Measurements from ENCODE around the gene EXOC8. TPM values are rescaled to one million over a fixed set of nuclear protein-coding genes. Genes with fewer than 3 reads are reported as not detected.

Gene EXOC8
- total and polyA plus RNA-seq, 2 of the 8 experiments (the other 6 are each of a cell fraction or from before 2014, with no cell fraction given) = 2.0 to 9.8 TPM

DNA sequence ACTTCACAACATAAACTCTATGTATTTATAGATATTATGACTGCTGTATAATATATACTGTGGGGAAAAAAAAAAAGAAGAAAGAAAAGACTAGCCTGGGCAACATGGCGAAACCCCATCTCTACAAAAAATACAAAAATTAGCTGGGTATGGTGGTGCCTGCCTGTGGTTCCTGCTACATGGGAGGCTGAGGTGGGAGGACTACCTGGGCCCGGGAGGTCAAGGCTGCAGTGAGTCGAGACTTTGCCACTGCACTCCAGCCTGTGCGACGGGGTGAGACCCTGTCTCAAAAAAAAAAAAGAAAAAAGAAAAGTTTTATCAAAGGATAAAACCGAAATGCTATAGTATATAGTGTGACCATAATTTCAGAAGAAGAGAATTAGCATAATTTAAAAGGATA is 2.7 kb downstream of the EXOC8 start (continued):
- TF ChIP-seq, protein P1, sequence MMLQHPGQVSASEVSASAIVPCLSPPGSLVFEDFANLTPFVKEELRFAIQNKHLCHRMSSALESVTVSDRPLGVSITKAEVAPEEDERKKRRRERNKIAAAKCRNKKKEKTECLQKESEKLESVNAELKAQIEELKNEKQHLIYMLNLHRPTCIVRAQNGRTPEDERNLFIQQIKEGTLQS (IDR thresholded peaks at IDR 0.05; ENCODE audit: insufficient read depth, low read depth, low read length) = no peak
- TF ChIP-seq BCL11A (IDR thresholded peaks at IDR 0.05; ENCODE audit: low read depth in 2 of 2, low read length in 2 of 2) = no peak
- TF ChIP-seq SIX5 (IDR thresholded peaks at IDR 0.05; ENCODE audit: low read depth, low read length) = no peak
- TF ChIP-seq RFX5 (IDR thresholded peaks at IDR 0.05; ENCODE audit: borderline replicate concordance, low read depth, low read length) = no peak
- TF ChIP-seq SRF (IDR thresholded peaks at IDR 0.05; ENCODE audit: low read depth, low read length) = no peak
- TF ChIP-seq HDAC2 (IDR thresholded peaks at IDR 0.05; ENCODE audit: borderline replicate concordance in 1 of 2, low read depth in 2 of 2, low read length in 2 of 2) = no peak
- TF ChIP-seq, protein P2, sequence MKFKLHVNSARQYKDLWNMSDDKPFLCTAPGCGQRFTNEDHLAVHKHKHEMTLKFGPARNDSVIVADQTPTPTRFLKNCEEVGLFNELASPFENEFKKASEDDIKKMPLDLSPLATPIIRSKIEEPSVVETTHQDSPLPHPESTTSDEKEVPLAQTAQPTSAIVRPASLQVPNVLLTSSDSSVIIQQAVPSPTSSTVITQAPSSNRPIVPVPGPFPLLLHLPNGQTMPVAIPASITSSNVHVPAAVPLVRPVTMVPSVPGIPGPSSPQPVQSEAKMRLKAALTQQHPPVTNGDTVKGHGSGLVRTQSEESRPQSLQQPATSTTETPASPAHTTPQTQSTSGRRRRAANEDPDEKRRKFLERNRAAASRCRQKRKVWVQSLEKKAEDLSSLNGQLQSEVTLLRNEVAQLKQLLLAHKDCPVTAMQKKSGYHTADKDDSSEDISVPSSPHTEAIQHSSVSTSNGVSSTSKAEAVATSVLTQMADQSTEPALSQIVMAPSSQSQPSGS (IDR thresholded peaks at IDR 0.05; ENCODE audit: low read length) = no peak
- no peak for TF ChIP-seq CHD1 (IDR thresholded peaks at IDR 0.05; ENCODE audit: low read depth, low read length)
- TF ChIP-seq SP4 (IDR thresholded peaks at IDR 0.05; ENCODE audit: low read length) = no peak
- TF ChIP-seq, protein P3, sequence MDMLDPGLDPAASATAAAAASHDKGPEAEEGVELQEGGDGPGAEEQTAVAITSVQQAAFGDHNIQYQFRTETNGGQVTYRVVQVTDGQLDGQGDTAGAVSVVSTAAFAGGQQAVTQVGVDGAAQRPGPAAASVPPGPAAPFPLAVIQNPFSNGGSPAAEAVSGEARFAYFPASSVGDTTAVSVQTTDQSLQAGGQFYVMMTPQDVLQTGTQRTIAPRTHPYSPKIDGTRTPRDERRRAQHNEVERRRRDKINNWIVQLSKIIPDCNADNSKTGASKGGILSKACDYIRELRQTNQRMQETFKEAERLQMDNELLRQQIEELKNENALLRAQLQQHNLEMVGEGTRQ (IDR thresholded peaks at IDR 0.05; ENCODE audit: low read length) = no peak
